ENCODE data around the gene RXRB. TPM values are rescaled to one million over a fixed set of nuclear protein-coding genes. Genes with fewer than 3 reads are reported as not detected.

Gene RXRB
- polyA plus RNA-seq, 1 donor (not counting 4 experiments of a cell fraction or from before 2014, with no cell fraction given), result 23.2 TPM

DNA sequence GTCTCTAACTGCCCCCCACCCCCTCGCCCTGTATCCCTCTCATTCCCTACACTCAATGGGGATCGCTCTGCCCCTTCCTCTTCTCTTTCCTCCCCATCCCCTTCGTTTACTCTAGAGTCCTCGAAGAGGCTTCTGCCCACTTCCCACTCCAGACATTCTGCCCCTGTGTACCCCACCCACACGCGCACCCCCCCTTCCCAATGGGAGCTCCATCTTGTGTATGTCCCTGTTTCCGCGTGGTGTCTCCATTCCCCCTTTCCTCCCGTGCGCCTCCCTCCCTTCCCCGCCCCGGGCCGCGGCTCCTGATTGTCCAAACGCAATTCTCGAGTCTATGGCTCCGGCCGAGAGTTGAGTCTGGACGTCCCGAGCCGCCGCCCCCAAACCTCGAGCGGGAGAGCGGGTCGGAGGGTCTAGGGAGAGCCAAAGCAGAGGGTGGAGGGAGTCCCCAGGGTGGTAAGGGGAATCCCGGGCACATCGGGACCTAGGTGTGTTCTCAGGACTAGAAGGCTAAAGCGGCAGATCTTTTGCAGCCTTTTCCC is 7.2 kb upstream of the RXRB start:
- FAIRE-seq (no peak), DNase-seq (ENCODE audit: low read depth, low spot score) (no peak)
- H3K4me2 ChIP-seq (ENCODE audit: control insufficient read depth, extremely low read depth, insufficient read depth, low read depth, low read length), result peak overlapping the region; percentile 98
- H3K27ac ChIP-seq (ENCODE audit: control insufficient read depth, insufficient read depth, low read length), result peak overlapping the region; percentile 86
- peak overlapping the region; percentile 89 for H3K9ac ChIP-seq (ENCODE audit: control insufficient read depth, extremely low read depth, insufficient read depth, low read length)
- H4K20me1 ChIP-seq (ENCODE audit: control insufficient read depth, extremely low read depth, insufficient read depth, low read length), result no peaks in the 10 kb centered on the region
- dilution Hi-C loops (cut with MboI; ENCODE audit: extremely low pct_ligation_motif_present, low sequenced_read_pairs), result no loop called here
- H3K79me2 ChIP-seq (ENCODE audit: control insufficient read depth, insufficient read depth, low read length), result peaks cover 12% of the 10 kb centered on the region
- peaks cover 2% of the 10 kb centered on the region for H3K9me1 ChIP-seq (ENCODE audit: control insufficient read depth, extremely low read depth, insufficient read depth, low read length)
- no peaks in the 10 kb centered on the region for H3K27me3 ChIP-seq (ENCODE audit: control insufficient read depth, extremely low read depth, insufficient read depth, low read length)
- peak overlapping the region; percentile 74 to 94 (median 76) for H3K4me3 ChIP-seq (ENCODE audit: control insufficient read depth in 2 of 3, extremely low read depth in 1 of 3, insufficient read depth in 2 of 3, low read depth in 1 of 3, low read length in 3 of 3)
- H3K9me3 ChIP-seq (ENCODE audit: control insufficient read depth, low read depth, low read length), result no peaks in the 10 kb centered on the region
- TF ChIP-seq, protein P1, sequence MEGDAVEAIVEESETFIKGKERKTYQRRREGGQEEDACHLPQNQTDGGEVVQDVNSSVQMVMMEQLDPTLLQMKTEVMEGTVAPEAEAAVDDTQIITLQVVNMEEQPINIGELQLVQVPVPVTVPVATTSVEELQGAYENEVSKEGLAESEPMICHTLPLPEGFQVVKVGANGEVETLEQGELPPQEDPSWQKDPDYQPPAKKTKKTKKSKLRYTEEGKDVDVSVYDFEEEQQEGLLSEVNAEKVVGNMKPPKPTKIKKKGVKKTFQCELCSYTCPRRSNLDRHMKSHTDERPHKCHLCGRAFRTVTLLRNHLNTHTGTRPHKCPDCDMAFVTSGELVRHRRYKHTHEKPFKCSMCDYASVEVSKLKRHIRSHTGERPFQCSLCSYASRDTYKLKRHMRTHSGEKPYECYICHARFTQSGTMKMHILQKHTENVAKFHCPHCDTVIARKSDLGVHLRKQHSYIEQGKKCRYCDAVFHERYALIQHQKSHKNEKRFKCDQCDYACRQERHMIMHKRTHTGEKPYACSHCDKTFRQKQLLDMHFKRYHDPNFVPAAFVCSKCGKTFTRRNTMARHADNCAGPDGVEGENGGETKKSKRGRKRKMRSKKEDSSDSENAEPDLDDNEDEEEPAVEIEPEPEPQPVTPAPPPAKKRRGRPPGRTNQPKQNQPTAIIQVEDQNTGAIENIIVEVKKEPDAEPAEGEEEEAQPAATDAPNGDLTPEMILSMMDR (optimal IDR thresholded peaks at IDR 0.05 in 1 of 3, IDR thresholded peaks at IDR 0.05 in 1 of 3, conservative IDR thresholded peaks at IDR 0.05 in 1 of 3; ENCODE audit: extremely low read depth in 1 of 3, insufficient read depth in 2 of 3, low read length in 3 of 3), result no peak
- no peak for TF ChIP-seq EZH2 (IDR thresholded peaks at IDR 0.05; ENCODE audit: low read length)
- H3K4me1 ChIP-seq (ENCODE audit: control insufficient read depth, extremely low read depth, insufficient read depth, low read length), result peaks cover 35% of the 10 kb centered on the region
- H3K36me3 ChIP-seq (ENCODE audit: control insufficient read depth in 2 of 2, extremely low read depth in 1 of 2, insufficient read depth in 2 of 2, low read length in 2 of 2), result peaks cover 12 to 27% of the 10 kb centered on the region in 2 experiments
- H2AFZ ChIP-seq (ENCODE audit: control insufficient read depth, low read length), result peak overlapping the region; percentile 83

DNA sequence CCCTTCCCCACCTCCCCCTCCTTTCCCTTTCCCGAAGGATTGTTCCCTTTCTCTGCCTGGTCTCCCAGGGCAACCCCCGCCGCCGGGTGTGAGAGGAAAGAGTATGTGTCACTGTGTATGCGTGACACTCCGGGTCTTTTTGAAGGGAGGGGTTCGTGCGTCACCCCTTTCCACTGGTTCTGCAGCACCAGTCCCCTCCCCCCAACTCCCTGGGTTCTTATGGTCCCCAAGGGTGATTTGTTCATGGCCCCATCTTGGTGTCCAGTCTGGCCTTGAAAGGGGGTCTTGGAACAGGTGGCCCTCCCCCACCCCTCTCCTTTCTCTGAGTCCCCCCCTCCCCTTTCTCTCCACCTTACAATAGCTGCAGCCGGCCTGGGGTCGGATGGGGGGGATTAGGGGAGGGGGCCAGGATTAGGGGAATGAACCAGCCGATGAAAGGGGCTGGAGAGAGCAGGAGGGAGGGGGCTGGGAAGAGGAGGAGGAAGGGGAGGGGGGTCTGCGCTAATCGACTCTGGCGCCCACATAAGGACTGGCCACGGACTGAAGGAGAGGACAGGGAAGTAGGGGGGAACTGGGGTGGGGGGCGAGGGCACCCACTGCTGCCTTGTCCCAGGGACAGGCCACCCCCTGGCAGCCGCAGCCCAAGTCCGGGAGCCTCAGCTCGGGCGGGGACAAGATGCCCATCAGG is 6.5 kb upstream of the RXRB start:
- no peaks in the 10 kb centered on the region for H4K20me1 ChIP-seq (ENCODE audit: control insufficient read depth, extremely low read depth, insufficient read depth, low read length)
- H3K4me2 ChIP-seq (ENCODE audit: control insufficient read depth, extremely low read depth, insufficient read depth, low read depth, low read length), result peak overlapping the region; percentile 98
- H3K27ac ChIP-seq (ENCODE audit: control insufficient read depth, insufficient read depth, low read length), result peak overlapping the region; percentile 88
- H3K36me3 ChIP-seq (ENCODE audit: control insufficient read depth in 2 of 2, extremely low read depth in 1 of 2, insufficient read depth in 2 of 2, low read length in 2 of 2), result peaks cover 17 to 30% of the 10 kb centered on the region in 2 experiments
- peaks cover 17% of the 10 kb centered on the region for H3K79me2 ChIP-seq (ENCODE audit: control insufficient read depth, insufficient read depth, low read length)
- no peaks in the 10 kb centered on the region for H3K9me3 ChIP-seq (ENCODE audit: control insufficient read depth, low read depth, low read length)
- FAIRE-seq (no peak), DNase-seq (ENCODE audit: low read depth, low spot score) (no peak)
- H3K4me1 ChIP-seq (ENCODE audit: control insufficient read depth, extremely low read depth, insufficient read depth, low read length), result peaks cover 37% of the 10 kb centered on the region
- TF ChIP-seq EZH2 (IDR thresholded peaks at IDR 0.05; ENCODE audit: low read length), result no peak
- TF ChIP-seq, protein P1 (optimal IDR thresholded peaks at IDR 0.05 in 1 of 3, IDR thresholded peaks at IDR 0.05 in 1 of 3, conservative IDR thresholded peaks at IDR 0.05 in 1 of 3; ENCODE audit: extremely low read depth in 1 of 3, insufficient read depth in 2 of 3, low read length in 3 of 3), result no peak
- H2AFZ ChIP-seq (ENCODE audit: control insufficient read depth, low read length), result peak overlapping the region; percentile 83
- H3K4me3 ChIP-seq (ENCODE audit: control insufficient read depth in 2 of 3, extremely low read depth in 1 of 3, insufficient read depth in 2 of 3, low read depth in 1 of 3, low read length in 3 of 3), result peak overlapping the region in 2 of 3 experiments; percentile 76 to 94
- H3K27me3 ChIP-seq (ENCODE audit: control insufficient read depth, extremely low read depth, insufficient read depth, low read length), result no peaks in the 10 kb centered on the region
- dilution Hi-C loops (cut with MboI; ENCODE audit: extremely low pct_ligation_motif_present, low sequenced_read_pairs), result no loop called here
- peaks cover 2% of the 10 kb centered on the region for H3K9me1 ChIP-seq (ENCODE audit: control insufficient read depth, extremely low read depth, insufficient read depth, low read length)
- H3K9ac ChIP-seq (ENCODE audit: control insufficient read depth, extremely low read depth, insufficient read depth, low read length), result peak overlapping the region; percentile 89

All from keratinocyte (primary cell).